Stimulated activated naive CD8-positive, alpha-beta T cell treated with anti-CD3 and anti-CD28 coated beads, Interleukin-15, Interleukin-2, amounts not matched to agents 100 ng/mL and 50 ng/mL, for 24 hours (primary cell): ENCODE results near the gene ACTG2.
"Not testable (repeated sequence)": the region's sequence is repeated elsewhere in the genome, so short reads cannot be mapped to it uniquely, and the experiment has no call there.

Experiments used
- H3K27ac Mint-ChIP-seq: one replicate; pipeline ENCODE4 v1.8.0; 2021; ENCODE audit warnings: mild to moderate bottlenecking, mixed read lengths
- H3K27me3 Mint-ChIP-seq: one replicate; pipeline ENCODE4 v1.8.0; 2021; ENCODE audit warnings: mixed read lengths
- H3K36me3 Mint-ChIP-seq: one replicate; pipeline ENCODE4 v1.8.0; 2021; ENCODE audit warnings: low read depth, mixed read lengths
- H3K4me1 Mint-ChIP-seq: one replicate; pipeline ENCODE4 v1.8.0; 2021; ENCODE audit warnings: low read depth, mixed read lengths
- H3K4me3 Mint-ChIP-seq: one replicate; pipeline ENCODE4 v1.8.0; 2021; ENCODE audit warnings: mild to moderate bottlenecking, mixed read lengths
- H3K9me3 Mint-ChIP-seq: one replicate; pipeline ENCODE4 v1.8.0; 2021; ENCODE audit warnings: mixed read lengths

The ACTG2 gene

DNA sequence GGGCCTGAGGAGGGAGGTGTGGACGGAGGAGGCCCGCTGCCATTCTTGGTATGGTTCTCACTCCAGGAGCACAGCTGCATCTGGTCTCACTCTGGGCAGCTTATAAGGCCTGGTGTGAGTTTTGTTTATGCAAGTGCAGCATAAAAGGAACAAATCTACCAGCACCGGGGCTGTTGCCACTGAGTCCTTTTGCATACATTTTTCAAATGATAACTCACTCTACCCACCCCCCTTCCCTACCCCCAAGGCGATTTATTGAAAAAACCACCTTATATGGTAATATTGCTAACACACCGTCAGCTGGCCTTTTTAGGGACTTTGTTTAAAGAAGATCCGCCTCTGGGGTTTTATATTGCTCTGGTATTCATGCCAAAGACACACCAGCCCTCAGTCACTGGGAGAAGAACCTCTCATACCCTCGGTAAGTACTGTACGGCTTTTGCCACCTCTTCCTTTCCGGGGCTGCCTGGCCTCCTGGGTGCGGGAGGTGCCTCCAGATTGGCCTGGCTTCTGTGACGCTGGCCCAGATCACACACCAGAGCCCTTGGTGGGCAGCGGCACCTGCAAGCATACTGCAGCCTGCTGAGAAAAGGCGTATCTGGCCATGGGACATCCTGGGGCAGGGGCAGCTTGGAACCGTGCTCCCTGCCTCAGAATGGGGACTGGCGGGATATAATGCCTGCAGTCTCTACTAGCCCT lies at the start of gene ACTG2:
Gene ACTG2 (plus strand): TSS at position 378 of the 699 bp plus-strand sequence. CDS start 8,304 bp downstream, outside the sequence.
- peak within 1 kb of the TSS; percentile 2 for H3K27ac Mint-ChIP-seq

DNA sequence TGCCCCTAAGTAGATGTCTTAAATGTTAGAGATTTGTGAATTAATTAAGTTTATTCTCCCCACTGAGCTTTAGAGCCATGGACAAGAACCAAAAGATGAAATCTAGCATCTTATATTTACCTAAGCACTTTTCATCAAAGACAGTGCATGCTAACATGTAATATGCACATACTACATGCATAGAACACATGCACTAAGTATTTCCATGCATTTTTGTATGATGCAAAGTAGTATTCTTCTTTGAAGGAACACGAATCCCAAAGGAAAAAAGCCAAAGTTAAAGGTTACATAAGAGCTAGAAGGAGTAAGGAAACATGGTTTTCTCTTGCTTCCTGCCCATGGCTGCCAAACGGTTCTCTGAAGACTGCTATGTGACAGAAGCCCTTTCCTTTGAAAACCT lies 48.7 kb upstream of the ACTG2 start:
- peaks cover 60% of the 10 kb centered on the region for H3K36me3 Mint-ChIP-seq

More for the DNA sequence above, at the start of gene ACTG2:
- Mint-ChIP-seq H3K27me3 (no peaks in the 10 kb centered on the region), H3K4me3 (no peak within 1 kb of the TSS), H3K9me3 (no peaks in the 10 kb centered on the region), H3K4me1 (peaks cover 38% of the 10 kb centered on the region), H3K36me3 (no peaks in the 10 kb centered on the region)

DNA sequence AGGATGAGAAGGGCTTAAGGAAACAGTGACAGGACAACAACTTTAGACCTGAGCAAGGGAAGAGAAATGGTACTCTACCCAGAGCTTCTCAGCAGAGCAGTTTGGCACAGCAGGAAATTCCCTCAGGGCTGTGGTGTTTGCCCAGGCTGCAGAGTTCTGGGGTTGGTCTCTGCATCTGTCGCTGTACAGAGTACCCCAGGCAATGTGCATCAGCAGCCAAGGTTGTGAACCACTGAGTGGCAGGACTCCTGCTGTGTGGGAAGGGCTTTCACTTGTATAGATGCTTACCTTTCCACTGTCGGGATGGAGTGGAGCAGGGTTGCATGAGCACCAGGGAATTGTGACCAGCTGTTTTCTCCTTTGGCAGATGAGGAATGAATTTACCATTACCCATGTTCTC lies 42.8 kb upstream of the ACTG2 start:
- H3K27me3 Mint-ChIP-seq: no peaks in the 10 kb centered on the region
- no peak overlapping the region for H3K4me3 Mint-ChIP-seq
- no peaks in the 10 kb centered on the region for H3K9me3 Mint-ChIP-seq
- H3K4me1 Mint-ChIP-seq: peaks cover 6% of the 10 kb centered on the region
- H3K36me3 Mint-ChIP-seq: peaks cover 56% of the 10 kb centered on the region
- no peak overlapping the region for H3K27ac Mint-ChIP-seq

More for the DNA sequence above, 48.7 kb upstream of the ACTG2 start:
- Mint-ChIP-seq H3K27ac (no peak overlapping the region), H3K4me1 (peaks cover 10% of the 10 kb centered on the region), H3K4me3 (no peak overlapping the region), H3K27me3 (no peaks in the 10 kb centered on the region), H3K9me3 (no peaks in the 10 kb centered on the region)

DNA sequence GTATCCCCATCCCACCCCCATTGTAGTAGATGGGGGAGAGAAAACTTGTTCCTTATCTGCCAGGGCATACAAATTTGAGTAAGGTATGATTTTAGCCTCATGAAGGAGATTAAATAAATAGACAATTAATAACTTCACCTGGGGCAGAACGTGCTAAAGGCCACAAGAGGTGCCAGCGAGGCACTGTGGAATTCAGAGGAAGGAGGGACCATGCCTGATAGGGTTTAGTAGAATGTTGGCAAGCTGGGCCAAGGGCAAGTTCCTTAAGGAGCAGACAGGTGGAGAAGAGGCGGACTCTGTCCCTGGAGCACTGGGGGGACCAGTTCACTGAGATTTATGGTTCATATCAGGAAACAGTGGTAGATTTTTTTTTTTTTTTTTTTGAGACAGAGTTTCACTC lies 41.5 kb upstream of the ACTG2 start:
- Mint-ChIP-seq H3K9me3 (no peaks in the 10 kb centered on the region), H3K27me3 (no peaks in the 10 kb centered on the region), H3K4me3 (no peak overlapping the region), H3K4me1 (peaks cover 13% of the 10 kb centered on the region), H3K27ac (no peak overlapping the region), H3K36me3 (peaks cover 45% of the 10 kb centered on the region)

DNA sequence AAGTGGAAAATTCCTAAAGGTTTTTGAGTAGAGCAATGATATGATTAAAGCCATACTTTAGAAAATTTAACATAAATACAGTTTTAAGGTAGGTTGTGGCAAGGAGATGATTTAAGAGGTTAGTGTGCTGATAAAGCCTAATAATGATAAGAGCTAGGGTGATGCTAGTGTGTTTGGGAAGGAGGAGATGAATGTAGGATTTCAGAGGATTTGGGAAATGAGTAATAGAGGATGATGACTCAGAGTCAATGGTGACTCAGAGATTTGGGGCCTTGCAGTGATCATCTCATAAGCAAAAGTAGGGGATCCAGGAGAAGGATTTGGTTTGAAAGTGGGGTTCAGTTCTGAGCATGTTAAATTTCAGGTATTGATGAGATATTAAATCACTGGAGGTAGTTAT lies 40.8 kb upstream of the ACTG2 start:
- peaks cover 21% of the 10 kb centered on the region for H3K4me1 Mint-ChIP-seq
- no peaks in the 10 kb centered on the region for H3K9me3 Mint-ChIP-seq
- no peak overlapping the region for H3K27ac Mint-ChIP-seq
- peaks cover 38% of the 10 kb centered on the region for H3K36me3 Mint-ChIP-seq
- H3K27me3 Mint-ChIP-seq: no peaks in the 10 kb centered on the region
- H3K4me3 Mint-ChIP-seq: no peak overlapping the region

DNA sequence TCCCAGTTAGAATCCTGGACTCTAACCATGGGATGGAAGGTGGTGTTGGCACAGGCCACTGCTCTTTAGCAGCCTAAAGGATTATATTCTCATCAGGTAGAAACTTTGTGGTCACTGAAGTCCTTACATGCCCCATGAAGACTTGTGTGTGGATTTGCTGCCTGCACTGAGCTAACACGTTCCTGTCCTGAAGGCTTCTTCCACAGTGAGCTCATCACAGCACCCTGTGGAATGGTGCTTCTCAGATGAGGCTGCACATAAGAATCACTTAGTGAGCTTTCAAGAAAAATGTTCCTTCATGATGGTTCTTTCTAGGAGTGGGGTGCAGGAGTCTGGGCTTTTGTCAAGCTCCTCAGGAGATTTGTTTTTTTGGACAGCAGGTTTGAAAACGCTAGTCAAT lies 37.3 kb upstream of the ACTG2 start:
- Mint-ChIP-seq H3K27me3 (no peaks in the 10 kb centered on the region), H3K9me3 (no peaks in the 10 kb centered on the region), H3K4me1 (peaks cover 45% of the 10 kb centered on the region), H3K36me3 (peaks cover 27% of the 10 kb centered on the region), H3K27ac (peak overlapping the region; percentile 39), H3K4me3 (no peak overlapping the region)

DNA sequence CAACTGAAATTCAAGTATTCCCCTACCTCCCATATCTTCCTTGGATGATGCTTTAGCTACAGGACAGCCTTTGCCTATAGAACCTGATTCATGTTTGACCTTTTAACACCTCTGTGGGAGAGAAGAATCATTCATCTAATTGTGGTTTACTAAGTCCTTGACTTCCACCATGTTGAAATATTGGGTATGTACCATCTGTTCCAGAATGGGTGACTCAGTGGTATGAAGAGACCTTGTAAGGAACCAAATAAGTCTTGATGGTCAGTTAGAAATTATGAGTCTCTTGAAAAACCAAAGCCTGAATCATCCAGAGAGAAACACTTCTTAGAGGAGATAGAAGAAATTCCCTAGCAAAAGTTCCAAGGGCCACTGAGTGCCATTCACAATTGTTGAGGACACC lies 36.6 kb upstream of the ACTG2 start:
- Mint-ChIP-seq H3K27me3 (no peaks in the 10 kb centered on the region), H3K27ac (peak overlapping the region; percentile 46), H3K4me1 (peaks cover 46% of the 10 kb centered on the region), H3K9me3 (no peaks in the 10 kb centered on the region), H3K4me3 (no peak overlapping the region), H3K36me3 (peaks cover 28% of the 10 kb centered on the region)

DNA sequence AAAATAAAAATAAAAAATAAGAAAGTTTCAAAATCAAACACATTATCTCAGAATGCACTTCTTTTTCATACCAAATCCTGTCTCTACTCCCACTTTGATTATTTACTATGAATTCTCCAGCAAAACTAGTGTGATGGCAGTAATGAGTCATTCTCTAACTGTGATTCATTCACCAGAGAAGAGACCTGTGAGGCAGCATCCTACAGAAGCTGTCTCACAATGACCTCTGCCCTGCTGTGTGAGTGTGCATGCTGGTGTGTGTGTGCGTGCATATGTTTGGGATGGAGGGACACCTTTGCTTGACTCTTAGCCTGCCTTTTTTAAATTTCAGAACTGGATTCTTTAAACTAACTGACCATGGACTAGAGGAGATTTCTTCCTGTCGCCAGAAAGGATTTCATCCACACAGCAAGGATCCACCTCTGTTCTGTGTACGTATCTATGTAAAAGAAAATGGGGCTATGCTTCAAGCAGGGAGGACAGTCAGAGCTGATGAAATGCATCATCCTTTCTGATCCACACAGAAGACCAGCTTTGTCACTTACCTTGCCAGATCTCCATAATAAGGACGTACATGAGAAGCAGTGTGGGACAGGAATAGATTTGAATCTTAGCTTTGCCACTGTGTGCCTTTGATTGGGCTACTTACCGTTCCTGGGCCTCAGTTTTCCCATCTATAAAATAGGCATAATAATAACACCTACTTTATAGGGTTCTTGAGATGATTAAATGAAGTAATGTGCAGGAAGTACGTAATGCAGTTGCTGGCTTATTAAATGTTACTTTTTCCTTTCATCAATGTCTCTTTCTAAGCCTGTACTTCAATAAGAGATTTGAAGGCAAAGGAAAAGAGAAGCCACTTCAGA lies 32.9 kb upstream of the ACTG2 start:
- H3K27ac Mint-ChIP-seq: peak overlapping the region; percentile 79
- peak overlapping the region; percentile 40 for H3K4me3 Mint-ChIP-seq
- peaks cover 56% of the 10 kb centered on the region for H3K36me3 Mint-ChIP-seq
- H3K9me3 Mint-ChIP-seq: no peaks in the 10 kb centered on the region
- H3K27me3 Mint-ChIP-seq: no peaks in the 10 kb centered on the region
- H3K4me1 Mint-ChIP-seq: peaks cover 43% of the 10 kb centered on the region

DNA sequence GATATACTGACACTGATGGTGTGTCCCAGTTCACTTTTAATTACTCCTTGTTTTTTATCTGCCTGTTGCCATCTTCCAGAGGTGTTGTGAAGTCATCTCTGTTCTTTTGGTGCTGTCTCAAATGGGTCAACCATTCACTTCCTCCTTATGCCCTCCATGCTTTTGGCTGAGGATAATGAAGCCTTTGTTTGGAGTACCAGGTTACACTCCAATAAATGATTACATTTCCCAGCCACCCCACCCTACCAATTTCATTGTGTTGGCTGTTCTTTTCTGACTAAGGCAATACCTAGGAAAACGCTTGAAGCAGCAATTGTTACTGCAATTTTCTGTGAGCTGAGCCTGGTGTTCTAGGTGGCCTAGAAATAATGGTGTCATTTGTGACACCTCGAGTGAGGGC lies 29.8 kb upstream of the ACTG2 start:
- H3K9me3 Mint-ChIP-seq: no peaks in the 10 kb centered on the region
- H3K36me3 Mint-ChIP-seq: peaks cover 75% of the 10 kb centered on the region
- no peak overlapping the region for H3K27ac Mint-ChIP-seq
- H3K4me1 Mint-ChIP-seq: peaks cover 23% of the 10 kb centered on the region
- no peak overlapping the region for H3K4me3 Mint-ChIP-seq
- no peaks in the 10 kb centered on the region for H3K27me3 Mint-ChIP-seq

DNA sequence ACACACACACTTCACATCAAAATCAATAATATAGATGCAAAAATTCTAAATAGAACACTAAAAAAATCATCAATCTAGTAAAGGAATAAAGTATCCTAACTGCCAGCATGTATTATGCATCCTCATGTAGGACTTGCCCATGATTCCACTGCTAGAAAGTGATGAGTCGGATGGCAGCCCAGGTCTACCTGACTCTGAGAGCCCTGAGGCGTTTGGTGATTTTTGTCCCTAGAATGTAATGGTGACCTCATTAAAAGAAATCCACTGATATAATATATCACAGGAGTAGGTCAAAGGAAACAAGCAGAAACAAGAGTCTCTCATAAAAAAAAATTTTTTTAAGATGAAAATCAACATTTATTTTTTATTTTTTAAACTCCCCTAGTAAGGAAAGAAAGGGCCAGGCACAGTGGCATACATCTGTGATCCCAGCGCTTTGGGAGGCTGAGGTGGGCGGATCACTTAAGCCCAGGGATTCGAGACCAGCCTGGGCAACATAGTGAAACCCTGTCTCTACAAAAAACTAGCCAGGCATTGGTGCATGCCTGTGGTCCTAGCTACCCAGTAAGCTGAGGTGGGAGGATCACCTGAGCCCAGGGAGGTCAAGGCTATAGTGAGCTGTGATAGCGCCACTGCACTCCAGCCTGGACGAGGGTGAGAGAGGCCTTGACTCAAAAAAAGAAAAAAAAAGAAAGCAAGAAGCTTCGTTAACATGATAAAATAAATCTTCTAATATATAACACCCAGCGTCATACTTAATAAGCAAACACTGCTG lies 24.4 kb upstream of the ACTG2 start:
- peaks cover 39% of the 10 kb centered on the region for H3K36me3 Mint-ChIP-seq
- no peaks in the 10 kb centered on the region for H3K4me1 Mint-ChIP-seq
- no peak overlapping the region for H3K4me3 Mint-ChIP-seq
- no peaks in the 10 kb centered on the region for H3K9me3 Mint-ChIP-seq
- no peaks in the 10 kb centered on the region for H3K27me3 Mint-ChIP-seq
- H3K27ac Mint-ChIP-seq: no peak overlapping the region

DNA sequence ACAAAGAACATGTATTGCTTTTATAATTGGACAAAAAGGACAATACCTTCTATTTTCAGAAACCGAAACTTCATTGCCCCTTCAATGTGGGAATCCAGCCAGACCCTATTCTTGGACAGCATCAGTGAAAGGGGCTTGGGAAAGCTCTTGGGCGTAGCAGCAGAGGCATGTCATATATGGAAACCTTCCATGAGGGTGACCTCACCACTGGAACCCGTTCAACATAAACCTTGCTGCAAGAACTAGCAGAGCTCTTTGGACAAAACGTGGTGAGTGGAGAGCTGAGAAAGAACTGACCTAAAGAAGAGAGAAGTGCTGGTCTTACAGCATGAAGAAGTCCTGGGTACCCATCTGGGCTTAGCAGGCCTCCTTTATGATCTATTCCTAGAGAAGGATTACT lies 22.7 kb upstream of the ACTG2 start:
- Mint-ChIP-seq H3K27me3 (no peaks in the 10 kb centered on the region), H3K9me3 (no peaks in the 10 kb centered on the region), H3K36me3 (peaks cover 24% of the 10 kb centered on the region), H3K4me3 (no peak overlapping the region), H3K27ac (no peak overlapping the region), H3K4me1 (no peaks in the 10 kb centered on the region)

DNA sequence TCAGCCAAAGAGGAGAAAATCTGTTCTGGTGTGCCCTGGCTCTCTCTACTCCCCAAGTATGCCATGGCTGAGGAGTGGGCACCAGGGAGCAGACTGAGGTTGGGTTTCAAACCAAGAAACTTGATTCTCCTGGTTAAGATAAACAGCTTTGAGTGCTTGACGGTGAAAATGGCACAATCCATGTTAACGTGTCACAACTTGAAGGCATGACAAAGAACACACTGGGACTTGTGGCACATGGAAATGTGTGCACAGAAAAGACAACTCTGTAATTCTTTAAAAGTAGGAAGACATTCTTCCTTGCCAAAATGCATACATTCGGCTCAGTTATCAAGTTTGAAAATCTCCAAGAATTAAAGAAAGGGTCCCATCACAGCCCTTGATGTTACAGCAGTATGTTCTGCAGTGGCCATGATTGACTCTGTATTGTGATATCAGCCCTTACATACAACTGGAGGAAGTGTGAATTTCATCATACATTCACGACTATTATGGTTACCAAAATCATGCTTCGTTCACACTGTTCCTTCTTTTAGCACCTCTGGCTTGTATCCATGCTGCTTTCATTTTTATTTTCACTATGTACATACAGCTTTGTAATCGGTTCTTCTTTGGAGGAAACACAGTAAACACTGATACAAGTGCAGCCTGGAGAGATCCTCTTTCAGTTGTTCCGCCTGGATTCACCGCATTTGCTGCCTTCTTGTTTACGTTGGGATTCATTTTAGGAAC lies 15.6 kb upstream of the ACTG2 start:
- Mint-ChIP-seq H3K27ac (no peak overlapping the region), H3K9me3 (no peaks in the 10 kb centered on the region), H3K36me3 (peaks cover 5% of the 10 kb centered on the region), H3K27me3 (no peaks in the 10 kb centered on the region), H3K4me1 (no peaks in the 10 kb centered on the region), H3K4me3 (no peak overlapping the region)

DNA sequence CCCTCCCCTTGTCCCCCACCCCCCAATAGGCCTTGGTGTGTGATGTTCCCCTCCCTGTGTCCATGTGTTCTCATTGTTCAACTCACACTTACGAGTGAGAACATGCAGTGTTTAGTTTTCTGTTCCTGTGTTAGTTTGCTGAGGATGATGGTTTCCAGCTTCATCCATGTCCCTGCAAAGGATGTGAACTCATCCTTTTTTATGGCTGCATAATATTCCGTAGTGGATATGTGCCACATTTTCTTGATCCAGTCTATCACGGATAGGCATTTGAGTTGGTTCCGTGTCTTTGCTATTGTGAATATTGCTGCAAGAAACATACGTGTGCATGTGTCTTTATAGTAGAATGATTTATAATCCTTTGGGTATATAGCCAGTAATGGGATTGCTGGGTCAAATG lies 14.8 kb upstream of the ACTG2 start:
- not testable (repeated sequence) for H3K4me3 Mint-ChIP-seq, H3K9me3 Mint-ChIP-seq, H3K36me3 Mint-ChIP-seq, H3K27me3 Mint-ChIP-seq, H3K4me1 Mint-ChIP-seq, H3K27ac Mint-ChIP-seq

DNA sequence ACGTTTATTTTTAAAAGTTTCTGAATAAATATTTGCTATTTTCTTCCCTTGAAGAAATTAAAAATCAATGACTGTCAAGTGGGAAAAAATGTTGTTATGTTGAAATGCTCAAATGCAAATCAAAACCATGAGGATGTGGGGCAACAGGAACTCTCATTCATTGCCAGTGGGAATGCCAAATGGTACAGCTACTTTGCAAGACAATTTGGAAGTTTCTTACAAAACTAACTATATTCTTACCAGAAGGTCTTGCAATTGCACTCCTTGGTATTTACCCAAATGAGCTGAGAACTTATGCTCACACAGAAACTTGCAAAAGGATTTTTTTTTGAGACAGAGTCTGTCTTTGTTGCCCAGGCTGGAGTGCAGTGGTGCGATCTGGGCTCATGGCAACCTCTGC lies 7.4 kb upstream of the ACTG2 start:
- peaks cover 4% of the 10 kb centered on the region for H3K27me3 Mint-ChIP-seq
- H3K9me3 Mint-ChIP-seq: peaks cover 4% of the 10 kb centered on the region
- no peak overlapping the region for H3K27ac Mint-ChIP-seq
- no peak overlapping the region for H3K4me3 Mint-ChIP-seq
- H3K36me3 Mint-ChIP-seq: no peaks in the 10 kb centered on the region
- H3K4me1 Mint-ChIP-seq: peaks cover 30% of the 10 kb centered on the region
